Measurements from ENCODE around the gene ANTXRL. TPM values are rescaled to one million over a fixed set of nuclear protein-coding genes. Genes with fewer than 3 reads are reported as not detected.

Gene ANTXRL
- total and polyA plus RNA-seq, 2 experiments from 2014 or later, result not detected

DNA sequence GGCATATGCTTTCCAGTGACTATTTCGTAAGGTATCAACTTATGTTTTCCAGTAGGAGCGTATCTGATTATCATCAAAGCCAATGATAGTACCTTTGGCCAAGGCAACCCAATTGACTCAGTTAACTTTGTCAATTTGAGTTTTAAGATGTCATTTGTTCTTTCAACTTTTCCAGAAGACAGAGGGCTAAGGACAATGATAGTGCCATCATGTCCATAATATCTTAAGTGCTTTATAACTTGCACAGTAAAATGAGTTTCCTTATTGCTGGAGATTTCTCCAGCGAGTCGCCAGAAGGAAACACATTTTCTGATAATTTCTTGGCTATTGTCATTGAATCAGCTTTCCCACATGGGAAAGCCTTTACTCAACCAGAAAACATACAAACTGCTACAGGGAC is 35.0 kb downstream of the ANTXRL start:
- no peak overlapping the region for H3K4me3 Mint-ChIP-seq
- H3K36me3 Mint-ChIP-seq (ENCODE audit: low read depth), result no peaks in the 10 kb centered on the region
- Histone ChIP-seq H3K79me2 (replicated peaks; ENCODE audit: insufficient read depth) (no peaks in the 10 kb centered on the region), H3K4me1 (ENCODE audit: insufficient read depth) (no peaks in the 10 kb centered on the region), H3K36me3 (ENCODE audit: insufficient read depth) (no peaks in the 10 kb centered on the region), H2AFZ (no peak overlapping the region), H3K27ac (ENCODE audit: low read depth) (no peak overlapping the region), H3K27me3 (ENCODE audit: insufficient read depth) (no peaks in the 10 kb centered on the region), H3K4me3 (no peak overlapping the region), H3K4me2 (no peak overlapping the region), H3F3A (replicated peaks; ENCODE audit: low read depth) (no peaks in the 10 kb centered on the region), H3K9me2 (ENCODE audit: insufficient read depth) (no peaks in the 10 kb centered on the region), H4K20me1 (replicated peaks; ENCODE audit: insufficient read depth) (no peaks in the 10 kb centered on the region)
- no peak for TF ChIP-seq ZNF114 (CRISPR knock-in tag; IDR thresholded peaks at IDR 0.05)
- H3K27me3 Mint-ChIP-seq (ENCODE audit: insufficient read depth, low read depth, poor library complexity), result peaks cover 2% of the 10 kb centered on the region
- no peak for DNase-seq (ENCODE audit: low spot score)
- no peak for ATAC-seq
- no peaks in the 10 kb centered on the region for H3K9me3 Mint-ChIP-seq
- peaks cover 5% of the 10 kb centered on the region; the same call in 2 of the 3 replicates for H3K4me1 Mint-ChIP-seq
- H3K27ac Mint-ChIP-seq, result no peak overlapping the region

DNA sequence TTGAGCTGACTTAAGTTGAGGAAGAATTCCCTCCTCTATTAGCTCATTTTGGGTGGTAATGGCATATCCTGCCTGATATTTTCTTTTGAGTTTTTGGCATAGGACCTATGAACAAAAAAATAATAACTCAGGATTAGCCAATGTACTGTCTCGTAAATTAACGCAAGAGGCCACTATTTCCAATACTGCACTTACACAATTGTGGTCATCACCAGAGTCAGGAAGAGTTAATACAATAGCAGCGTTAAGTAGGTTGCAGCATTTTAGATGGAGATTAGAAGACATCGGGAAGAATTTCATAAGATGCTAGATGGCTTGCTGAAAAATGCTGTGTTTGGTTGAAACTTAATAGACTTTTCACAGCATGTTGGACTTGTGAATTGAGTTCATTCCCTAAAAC is 36.4 kb downstream of the ANTXRL start:
- Histone ChIP-seq H3K36me3 (ENCODE audit: insufficient read depth) (no peaks in the 10 kb centered on the region), H3K4me2 (no peak overlapping the region), H3K27me3 (ENCODE audit: insufficient read depth) (no peaks in the 10 kb centered on the region), H2AFZ (no peak overlapping the region), H4K20me1 (replicated peaks; ENCODE audit: insufficient read depth) (no peaks in the 10 kb centered on the region), H3K79me2 (replicated peaks; ENCODE audit: insufficient read depth) (no peaks in the 10 kb centered on the region), H3K4me1 (ENCODE audit: insufficient read depth) (no peaks in the 10 kb centered on the region), H3K27ac (ENCODE audit: low read depth) (no peak overlapping the region), H3F3A (replicated peaks; ENCODE audit: low read depth) (no peaks in the 10 kb centered on the region), H3K9me2 (ENCODE audit: insufficient read depth) (no peaks in the 10 kb centered on the region), H3K4me3 (no peak overlapping the region)
- no peak overlapping the region for H3K4me3 Mint-ChIP-seq
- no peak overlapping the region for H3K27ac Mint-ChIP-seq
- DNase-seq (ENCODE audit: low spot score) (no peak), ATAC-seq (no peak)
- no peaks in the 10 kb centered on the region for H3K36me3 Mint-ChIP-seq (ENCODE audit: low read depth)
- peaks cover 5% of the 10 kb centered on the region; the same call in 2 of the 3 replicates for H3K4me1 Mint-ChIP-seq
- H3K27me3 Mint-ChIP-seq (ENCODE audit: insufficient read depth, low read depth, poor library complexity), result peaks cover 8% of the 10 kb centered on the region
- no peaks in the 10 kb centered on the region; the same call in 2 of the 3 replicates for H3K9me3 Mint-ChIP-seq
- TF ChIP-seq JUNB (IDR thresholded peaks at IDR 0.05; ENCODE audit: unreplicated experiment) (no peak), CREB1 (CRISPR knock-in tag; IDR thresholded peaks at IDR 0.05; ENCODE audit: low read depth) (no peak), POLR2AphosphoS5 (IDR thresholded peaks at IDR 0.05; ENCODE audit: low read depth) (no peak), STAT1 (IDR thresholded peaks at IDR 0.05; ENCODE audit: unreplicated experiment) (no peak), ZNF331 (CRISPR knock-in tag; IDR thresholded peaks at IDR 0.05; ENCODE audit: low read depth) (no peak), ZNF114 (CRISPR knock-in tag; IDR thresholded peaks at IDR 0.05) (no peak)
- TF ChIP-seq, protein P1, sequence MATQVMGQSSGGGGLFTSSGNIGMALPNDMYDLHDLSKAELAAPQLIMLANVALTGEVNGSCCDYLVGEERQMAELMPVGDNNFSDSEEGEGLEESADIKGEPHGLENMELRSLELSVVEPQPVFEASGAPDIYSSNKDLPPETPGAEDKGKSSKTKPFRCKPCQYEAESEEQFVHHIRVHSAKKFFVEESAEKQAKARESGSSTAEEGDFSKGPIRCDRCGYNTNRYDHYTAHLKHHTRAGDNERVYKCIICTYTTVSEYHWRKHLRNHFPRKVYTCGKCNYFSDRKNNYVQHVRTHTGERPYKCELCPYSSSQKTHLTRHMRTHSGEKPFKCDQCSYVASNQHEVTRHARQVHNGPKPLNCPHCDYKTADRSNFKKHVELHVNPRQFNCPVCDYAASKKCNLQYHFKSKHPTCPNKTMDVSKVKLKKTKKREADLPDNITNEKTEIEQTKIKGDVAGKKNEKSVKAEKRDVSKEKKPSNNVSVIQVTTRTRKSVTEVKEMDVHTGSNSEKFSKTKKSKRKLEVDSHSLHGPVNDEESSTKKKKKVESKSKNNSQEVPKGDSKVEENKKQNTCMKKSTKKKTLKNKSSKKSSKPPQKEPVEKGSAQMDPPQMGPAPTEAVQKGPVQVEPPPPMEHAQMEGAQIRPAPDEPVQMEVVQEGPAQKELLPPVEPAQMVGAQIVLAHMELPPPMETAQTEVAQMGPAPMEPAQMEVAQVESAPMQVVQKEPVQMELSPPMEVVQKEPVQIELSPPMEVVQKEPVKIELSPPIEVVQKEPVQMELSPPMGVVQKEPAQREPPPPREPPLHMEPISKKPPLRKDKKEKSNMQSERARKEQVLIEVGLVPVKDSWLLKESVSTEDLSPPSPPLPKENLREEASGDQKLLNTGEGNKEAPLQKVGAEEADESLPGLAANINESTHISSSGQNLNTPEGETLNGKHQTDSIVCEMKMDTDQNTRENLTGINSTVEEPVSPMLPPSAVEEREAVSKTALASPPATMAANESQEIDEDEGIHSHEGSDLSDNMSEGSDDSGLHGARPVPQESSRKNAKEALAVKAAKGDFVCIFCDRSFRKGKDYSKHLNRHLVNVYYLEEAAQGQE (IDR thresholded peaks at IDR 0.05; ENCODE audit: unreplicated experiment), result no peak
- TF ChIP-seq, protein P2, sequence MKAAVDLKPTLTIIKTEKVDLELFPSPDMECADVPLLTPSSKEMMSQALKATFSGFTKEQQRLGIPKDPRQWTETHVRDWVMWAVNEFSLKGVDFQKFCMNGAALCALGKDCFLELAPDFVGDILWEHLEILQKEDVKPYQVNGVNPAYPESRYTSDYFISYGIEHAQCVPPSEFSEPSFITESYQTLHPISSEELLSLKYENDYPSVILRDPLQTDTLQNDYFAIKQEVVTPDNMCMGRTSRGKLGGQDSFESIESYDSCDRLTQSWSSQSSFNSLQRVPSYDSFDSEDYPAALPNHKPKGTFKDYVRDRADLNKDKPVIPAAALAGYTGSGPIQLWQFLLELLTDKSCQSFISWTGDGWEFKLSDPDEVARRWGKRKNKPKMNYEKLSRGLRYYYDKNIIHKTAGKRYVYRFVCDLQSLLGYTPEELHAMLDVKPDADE (IDR thresholded peaks at IDR 0.05), result no peak
- TF ChIP-seq, protein P3, sequence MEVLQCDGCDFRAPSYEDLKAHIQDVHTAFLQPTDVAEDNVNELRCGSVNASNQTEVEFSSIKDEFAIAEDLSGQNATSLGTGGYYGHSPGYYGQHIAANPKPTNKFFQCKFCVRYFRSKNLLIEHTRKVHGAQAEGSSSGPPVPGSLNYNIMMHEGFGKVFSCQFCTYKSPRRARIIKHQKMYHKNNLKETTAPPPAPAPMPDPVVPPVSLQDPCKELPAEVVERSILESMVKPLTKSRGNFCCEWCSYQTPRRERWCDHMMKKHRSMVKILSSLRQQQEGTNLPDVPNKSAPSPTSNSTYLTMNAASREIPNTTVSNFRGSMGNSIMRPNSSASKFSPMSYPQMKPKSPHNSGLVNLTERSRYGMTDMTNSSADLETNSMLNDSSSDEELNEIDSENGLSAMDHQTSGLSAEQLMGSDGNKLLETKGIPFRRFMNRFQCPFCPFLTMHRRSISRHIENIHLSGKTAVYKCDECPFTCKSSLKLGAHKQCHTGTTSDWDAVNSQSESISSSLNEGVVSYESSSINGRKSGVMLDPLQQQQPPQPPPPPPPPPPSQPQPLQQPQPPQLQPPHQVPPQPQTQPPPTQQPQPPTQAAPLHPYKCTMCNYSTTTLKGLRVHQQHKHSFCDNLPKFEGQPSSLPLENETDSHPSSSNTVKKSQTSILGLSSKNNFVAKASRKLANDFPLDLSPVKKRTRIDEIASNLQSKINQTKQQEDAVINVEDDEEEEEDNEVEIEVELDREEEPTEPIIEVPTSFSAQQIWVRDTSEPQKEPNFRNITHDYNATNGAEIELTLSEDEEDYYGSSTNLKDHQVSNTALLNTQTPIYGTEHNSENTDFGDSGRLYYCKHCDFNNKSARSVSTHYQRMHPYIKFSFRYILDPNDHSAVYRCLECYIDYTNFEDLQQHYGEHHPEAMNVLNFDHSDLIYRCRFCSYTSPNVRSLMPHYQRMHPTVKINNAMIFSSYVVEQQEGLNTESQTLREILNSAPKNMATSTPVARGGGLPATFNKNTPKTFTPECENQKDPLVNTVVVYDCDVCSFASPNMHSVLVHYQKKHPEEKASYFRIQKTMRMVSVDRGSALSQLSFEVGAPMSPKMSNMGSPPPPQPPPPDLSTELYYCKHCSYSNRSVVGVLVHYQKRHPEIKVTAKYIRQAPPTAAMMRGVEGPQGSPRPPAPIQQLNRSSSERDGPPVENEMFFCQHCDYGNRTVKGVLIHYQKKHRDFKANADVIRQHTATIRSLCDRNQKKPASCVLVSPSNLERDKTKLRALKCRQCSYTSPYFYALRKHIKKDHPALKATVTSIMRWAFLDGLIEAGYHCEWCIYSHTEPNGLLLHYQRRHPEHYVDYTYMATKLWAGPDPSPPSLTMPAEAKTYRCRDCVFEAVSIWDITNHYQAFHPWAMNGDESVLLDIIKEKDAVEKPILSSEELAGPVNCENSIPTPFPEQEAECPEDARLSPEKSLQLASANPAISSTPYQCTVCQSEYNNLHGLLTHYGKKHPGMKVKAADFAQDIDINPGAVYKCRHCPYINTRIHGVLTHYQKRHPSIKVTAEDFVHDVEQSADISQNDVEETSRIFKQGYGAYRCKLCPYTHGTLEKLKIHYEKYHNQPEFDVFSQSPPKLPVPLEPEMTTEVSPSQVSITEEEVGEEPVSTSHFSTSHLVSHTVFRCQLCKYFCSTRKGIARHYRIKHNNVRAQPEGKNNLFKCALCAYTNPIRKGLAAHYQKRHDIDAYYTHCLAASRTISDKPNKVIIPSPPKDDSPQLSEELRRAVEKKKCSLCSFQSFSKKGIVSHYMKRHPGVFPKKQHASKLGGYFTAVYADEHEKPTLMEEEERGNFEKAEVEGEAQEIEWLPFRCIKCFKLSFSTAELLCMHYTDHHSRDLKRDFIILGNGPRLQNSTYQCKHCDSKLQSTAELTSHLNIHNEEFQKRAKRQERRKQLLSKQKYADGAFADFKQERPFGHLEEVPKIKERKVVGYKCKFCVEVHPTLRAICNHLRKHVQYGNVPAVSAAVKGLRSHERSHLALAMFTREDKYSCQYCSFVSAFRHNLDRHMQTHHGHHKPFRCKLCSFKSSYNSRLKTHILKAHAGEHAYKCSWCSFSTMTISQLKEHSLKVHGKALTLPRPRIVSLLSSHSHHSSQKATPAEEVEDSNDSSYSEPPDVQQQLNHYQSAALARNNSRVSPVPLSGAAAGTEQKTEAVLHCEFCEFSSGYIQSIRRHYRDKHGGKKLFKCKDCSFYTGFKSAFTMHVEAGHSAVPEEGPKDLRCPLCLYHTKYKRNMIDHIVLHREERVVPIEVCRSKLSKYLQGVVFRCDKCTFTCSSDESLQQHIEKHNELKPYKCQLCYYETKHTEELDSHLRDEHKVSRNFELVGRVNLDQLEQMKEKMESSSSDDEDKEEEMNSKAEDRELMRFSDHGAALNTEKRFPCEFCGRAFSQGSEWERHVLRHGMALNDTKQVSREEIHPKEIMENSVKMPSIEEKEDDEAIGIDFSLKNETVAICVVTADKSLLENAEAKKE (CRISPR knock-in tag; IDR thresholded peaks at IDR 0.05), result no peak
- TF ChIP-seq, protein P4, sequence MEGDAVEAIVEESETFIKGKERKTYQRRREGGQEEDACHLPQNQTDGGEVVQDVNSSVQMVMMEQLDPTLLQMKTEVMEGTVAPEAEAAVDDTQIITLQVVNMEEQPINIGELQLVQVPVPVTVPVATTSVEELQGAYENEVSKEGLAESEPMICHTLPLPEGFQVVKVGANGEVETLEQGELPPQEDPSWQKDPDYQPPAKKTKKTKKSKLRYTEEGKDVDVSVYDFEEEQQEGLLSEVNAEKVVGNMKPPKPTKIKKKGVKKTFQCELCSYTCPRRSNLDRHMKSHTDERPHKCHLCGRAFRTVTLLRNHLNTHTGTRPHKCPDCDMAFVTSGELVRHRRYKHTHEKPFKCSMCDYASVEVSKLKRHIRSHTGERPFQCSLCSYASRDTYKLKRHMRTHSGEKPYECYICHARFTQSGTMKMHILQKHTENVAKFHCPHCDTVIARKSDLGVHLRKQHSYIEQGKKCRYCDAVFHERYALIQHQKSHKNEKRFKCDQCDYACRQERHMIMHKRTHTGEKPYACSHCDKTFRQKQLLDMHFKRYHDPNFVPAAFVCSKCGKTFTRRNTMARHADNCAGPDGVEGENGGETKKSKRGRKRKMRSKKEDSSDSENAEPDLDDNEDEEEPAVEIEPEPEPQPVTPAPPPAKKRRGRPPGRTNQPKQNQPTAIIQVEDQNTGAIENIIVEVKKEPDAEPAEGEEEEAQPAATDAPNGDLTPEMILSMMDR (conservative IDR thresholded peaks at IDR 0.05; ENCODE audit: low read depth in 2 of 2), result no peak

Measured in GM23338 (cell line).